Measurements from ENCODE around the gene ZNF606.

The ZNF606 gene

GRCh38 chr19:58002384-58003173, at the start of gene ZNF606:
TSS of gene ZNF606 (minus strand) at chr19:58002820. CDS start at chr19:58001319, 1,501 bp downstream.
- FAIRE-seq = no peak

DNA sequence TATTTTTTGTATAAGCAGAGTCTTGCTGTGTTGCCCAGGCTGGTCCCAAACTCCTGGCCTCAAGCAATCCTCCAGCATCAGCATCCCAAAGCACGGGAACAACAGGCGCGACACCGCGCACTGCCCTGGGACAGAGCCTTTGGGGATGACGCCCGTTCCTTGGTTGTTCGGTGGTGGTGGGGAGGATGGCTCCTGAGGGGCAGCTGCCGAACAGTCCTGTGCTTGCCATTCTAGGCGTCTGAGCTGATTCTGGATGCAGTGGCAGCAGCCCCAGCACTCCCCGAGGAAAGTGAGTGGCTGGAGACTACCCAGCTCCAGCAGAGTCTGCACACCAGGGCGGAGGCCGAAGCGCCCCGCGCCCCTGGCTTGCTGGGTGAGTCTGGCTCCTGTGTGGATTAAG, 49.6 kb upstream of the ZNF606 start:
- no peak for FAIRE-seq

- FAIRE-seq = no peak
Measured at GRCh38 chr19:58047672-58048071, 45.1 kb upstream of the ZNF606 start.

DNA sequence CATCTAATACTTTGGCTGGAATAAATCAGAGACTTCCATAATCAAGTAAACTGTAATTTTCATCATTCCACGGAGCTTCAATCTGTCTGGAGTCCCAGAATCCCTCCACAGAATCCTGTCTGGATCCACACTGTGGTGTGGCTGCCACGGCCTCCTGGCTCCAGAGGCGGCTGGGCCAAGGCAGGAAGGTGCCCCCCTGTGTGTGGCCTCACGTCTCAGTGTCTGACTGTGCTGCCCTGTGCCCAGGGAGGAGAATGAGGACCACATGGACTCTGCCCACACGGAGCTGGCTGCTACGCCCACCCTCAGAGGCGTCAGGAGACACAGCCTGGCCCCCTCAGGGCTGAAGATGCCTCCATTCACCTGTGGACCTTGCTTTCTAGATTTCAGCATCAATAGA, 44.2 kb upstream of the ZNF606 start:
- no peak for FAIRE-seq

DNA sequence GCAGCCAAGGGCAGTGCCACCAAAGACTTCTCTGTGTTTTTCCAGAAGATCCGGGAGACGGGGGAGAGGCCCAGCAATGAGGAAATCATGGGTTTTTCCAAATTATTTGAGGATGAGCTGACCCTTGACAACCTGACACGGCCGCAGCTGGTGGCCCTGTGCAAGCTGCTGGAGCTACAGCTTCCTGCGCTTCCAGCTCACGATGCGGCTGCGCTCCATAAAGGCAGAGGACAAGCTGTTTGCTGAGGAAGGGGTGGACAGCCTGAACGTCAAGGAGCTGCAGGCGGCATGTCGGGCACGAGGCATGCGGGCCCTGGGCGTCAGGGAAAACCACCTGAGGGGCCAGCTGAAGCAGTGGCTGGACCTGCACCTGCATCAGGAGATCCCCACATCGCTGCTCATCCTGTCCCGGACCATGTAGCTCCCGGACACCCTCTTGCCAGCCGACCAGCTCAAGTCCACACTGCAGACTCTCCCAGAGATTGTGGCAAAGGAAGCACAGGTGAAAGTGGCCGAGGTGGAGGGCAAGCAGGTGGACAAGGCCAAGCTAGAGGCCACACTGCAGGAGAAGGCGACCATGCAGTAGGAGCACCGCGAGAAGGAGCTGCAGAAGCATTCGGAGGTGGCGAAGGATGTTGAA, 42.9 kb upstream of the ZNF606 start:
- FAIRE-seq = no peak

DNA sequence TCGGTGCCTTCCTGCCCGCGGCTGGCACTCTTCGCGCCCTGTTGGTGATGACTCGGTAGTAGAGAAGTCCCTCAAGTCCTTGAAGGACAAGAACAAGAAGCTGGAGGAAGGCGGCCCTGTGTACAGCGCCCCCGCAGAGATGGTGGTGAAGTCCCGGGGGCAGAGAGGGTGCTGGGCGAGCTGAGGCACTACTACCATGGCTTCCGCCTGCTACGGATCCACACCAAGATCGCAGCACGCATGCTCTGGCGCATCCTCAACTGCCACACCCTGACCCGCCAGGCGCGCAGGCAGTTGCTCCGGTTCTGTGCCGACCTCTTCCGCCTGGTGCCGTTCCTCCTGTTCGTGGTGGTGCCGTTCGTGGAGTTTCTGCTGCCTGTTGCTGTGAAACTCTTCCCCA, 42.3 kb upstream of the ZNF606 start:
- FAIRE-seq = no peak

- FAIRE-seq = no peak
Measured at GRCh38 chr19:58044391-58044790, 41.8 kb upstream of the ZNF606 start.

GRCh38 chr19:58042495-58043340, 40.1 kb upstream of the ZNF606 start:
- FAIRE-seq = no peak

- no peak for FAIRE-seq
Measured at GRCh38 chr19:58040751-58041525, 38.3 kb upstream of the ZNF606 start.

DNA sequence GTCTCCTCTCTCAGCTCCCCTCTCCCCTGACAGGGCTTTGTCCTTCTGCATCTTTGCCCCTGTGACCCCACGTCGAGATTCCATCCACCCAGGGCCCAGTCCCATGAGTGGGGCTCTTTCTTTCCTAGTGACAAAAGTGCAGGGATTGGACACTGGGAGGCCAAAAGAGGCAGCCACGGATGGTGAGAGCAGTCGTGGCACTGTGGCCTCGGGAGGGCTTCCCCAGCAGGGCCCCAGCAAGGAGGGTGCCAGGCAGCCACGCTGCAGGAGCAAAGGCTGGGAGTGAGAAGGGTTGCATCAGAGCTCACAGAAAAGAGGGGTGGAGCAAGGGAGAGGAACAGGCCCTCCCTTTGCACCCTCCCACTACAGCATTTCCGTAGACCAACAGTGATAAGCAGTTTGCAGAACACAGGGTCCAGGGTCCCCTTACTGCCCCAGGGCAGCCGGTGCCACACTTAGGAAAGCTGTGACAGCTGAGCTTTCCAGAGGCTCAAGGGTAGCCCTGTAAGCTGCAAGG, 36.1 kb upstream of the ZNF606 start:
- no peak for FAIRE-seq

GRCh38 chr19:58037927-58038687, 35.5 kb upstream of the ZNF606 start:
- FAIRE-seq = no peak

- no peak for FAIRE-seq
Measured at GRCh38 chr19:58035863-58036262, 33.2 kb upstream of the ZNF606 start.

DNA sequence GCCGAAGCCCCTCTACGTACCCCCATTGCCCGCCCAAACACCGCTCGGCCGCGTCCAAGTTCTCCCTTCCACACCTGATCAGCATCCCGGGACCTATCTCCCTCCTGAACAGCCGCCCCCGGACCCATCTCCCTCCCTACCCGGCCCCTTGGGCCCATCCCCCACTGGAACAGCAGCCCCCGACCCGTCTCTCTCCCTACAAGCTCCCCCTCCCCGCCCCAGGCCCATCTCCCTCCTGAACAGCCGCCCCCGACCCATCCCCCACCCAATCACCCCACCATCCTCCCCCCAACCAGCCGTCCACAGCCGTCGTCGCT, 31.8 kb upstream of the ZNF606 start:
- no peak for FAIRE-seq

GRCh38 chr19:58033741-58034476, 31.3 kb upstream of the ZNF606 start, which contains the start of gene ZSCAN1:
TSS of gene ZSCAN1 (plus strand) at chr19:58034025. CDS start at chr19:58037837, 3,812 bp downstream.
- FAIRE-seq = peak; percentile 13

DNA sequence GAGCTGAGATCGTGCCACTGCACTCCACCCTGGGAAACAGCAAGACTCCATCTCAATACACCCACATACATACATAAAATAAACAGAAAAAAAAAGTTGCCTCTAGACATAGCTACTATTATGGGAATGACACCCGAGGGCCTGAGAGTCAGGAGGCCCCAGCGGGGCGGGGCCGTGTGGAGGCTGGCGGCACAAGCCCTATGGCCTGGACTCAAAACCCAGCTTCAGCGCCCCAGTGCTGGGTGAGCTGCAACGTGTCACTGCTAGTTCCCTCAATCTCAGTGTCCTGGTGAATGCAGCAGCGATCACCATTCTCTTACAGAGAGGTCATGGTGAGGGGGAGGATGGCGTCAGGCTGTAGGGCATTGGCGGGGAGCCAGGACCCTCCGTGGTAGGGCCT, 22.0 kb upstream of the ZNF606 start:
- FAIRE-seq = no peak

DNA sequence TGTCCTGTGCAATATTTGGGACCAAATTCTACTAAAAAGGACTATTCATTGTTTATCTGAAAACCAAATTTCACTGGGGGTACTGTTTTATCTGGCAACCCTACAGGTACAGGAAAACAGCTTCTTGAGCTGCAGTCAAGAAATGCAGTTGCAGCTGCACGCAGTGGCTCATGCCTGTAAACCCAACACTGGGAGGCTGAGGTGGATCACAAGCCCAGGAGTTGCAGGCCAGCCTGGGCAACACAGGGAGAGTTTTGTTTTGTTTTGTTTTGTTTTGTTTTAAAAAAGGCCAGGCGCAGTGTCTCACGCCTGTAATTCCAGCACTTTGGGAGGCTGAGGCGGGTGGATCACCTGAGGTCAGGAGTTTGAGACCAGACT, 19.7 kb upstream of the ZNF606 start:
- no peak for FAIRE-seq

- FAIRE-seq = no peak
Measured at GRCh38 chr19:58021541-58022282, 19.1 kb upstream of the ZNF606 start.

GRCh38 chr19:58020129-58020528, 17.5 kb upstream of the ZNF606 start:
- FAIRE-seq = no peak

DNA sequence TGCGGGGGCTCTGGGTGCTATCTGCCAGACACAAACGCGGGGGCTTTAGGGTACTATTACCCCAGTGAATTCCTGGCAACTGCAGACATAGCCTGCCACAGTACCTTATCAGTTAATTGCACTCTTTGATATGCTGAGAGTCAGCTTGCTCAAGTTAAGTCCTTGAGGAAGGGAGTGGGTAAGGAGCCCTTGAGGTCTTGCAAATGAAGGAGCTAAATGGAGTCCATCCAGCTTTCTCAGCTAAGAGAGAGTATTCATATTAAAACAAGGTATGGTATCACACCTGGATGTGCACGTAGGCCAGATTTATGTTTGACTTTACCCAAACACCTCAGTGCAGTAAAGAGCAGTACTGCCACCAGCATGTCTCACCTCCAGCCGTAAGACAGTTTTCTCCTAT, 11.5 kb upstream of the ZNF606 start:
- no peak for FAIRE-seq

GRCh38 chr19:58010507-58010906, 7.9 kb upstream of the ZNF606 start:
- no peak for FAIRE-seq
